Peyer's patch (tissue), 4 donors: ENCODE data around the gene DBR1.

Experiments
- CTCF ChIP-seq, 6 experiments: fragments of 450-650 bp in 4 of 6; fragments of 200-600 bp in 2 of 6; sonication (generic) in 1 of 6; IDR thresholded peaks; one replicate each; pipeline ENCODE4 v1.5.1; 2017 to 2019; ENCODE audit warnings: antibody characterized with exemption in 6 of 6, mild to moderate bottlenecking in 3 of 6, moderate library complexity in 1 of 6
- POLR2A ChIP-seq, 2 donors: fragments of 450-650 bp; IDR thresholded peaks; one replicate each; pipeline ENCODE4 v1.5.1; 2017; ENCODE audit warnings: antibody characterized with exemption in 2 of 2, mild to moderate bottlenecking in 2 of 2, moderate library complexity in 2 of 2

GRCh38 chr3:138174421-138175131 is at the start of gene DBR1:
- peak in 2 of 6 experiments; percentile 12 to 16 for TF ChIP-seq CTCF (IDR thresholded peaks at IDR 0.05)
- peak; percentile 79 to 81 for TF ChIP-seq POLR2A (IDR thresholded peaks at IDR 0.05)
